Ovary (tissue), 3 donors: Measurements from ENCODE around the gene RASA4.
"Not testable (repeated sequence)": the region's sequence is repeated elsewhere in the genome, so short reads cannot be mapped to it uniquely, and the experiment has no call there.

Source experiments
- POLR2A ChIP-seq: fragments of 450-650 bp; IDR thresholded peaks from one replicate; pipeline ENCODE4 v1.6.1; 2017; ENCODE audit warnings: antibody characterized with exemption, mild to moderate bottlenecking, moderate library complexity
- TF ChIP-seq, protein P1 (sequence below), 3 donors: fragments of 450-650 bp in 2 of 3; fragments of 200-600 bp in 1 of 3; IDR thresholded peaks; one replicate each; pipeline versions ENCODE4 v1.5.1 to v1.8.0; 2016 to 2022; ENCODE audit warnings: antibody characterized with exemption in 3 of 3, mild to moderate bottlenecking in 1 of 3
- donor health status: DM: no; HTN: no; CAD: no.

DNA sequence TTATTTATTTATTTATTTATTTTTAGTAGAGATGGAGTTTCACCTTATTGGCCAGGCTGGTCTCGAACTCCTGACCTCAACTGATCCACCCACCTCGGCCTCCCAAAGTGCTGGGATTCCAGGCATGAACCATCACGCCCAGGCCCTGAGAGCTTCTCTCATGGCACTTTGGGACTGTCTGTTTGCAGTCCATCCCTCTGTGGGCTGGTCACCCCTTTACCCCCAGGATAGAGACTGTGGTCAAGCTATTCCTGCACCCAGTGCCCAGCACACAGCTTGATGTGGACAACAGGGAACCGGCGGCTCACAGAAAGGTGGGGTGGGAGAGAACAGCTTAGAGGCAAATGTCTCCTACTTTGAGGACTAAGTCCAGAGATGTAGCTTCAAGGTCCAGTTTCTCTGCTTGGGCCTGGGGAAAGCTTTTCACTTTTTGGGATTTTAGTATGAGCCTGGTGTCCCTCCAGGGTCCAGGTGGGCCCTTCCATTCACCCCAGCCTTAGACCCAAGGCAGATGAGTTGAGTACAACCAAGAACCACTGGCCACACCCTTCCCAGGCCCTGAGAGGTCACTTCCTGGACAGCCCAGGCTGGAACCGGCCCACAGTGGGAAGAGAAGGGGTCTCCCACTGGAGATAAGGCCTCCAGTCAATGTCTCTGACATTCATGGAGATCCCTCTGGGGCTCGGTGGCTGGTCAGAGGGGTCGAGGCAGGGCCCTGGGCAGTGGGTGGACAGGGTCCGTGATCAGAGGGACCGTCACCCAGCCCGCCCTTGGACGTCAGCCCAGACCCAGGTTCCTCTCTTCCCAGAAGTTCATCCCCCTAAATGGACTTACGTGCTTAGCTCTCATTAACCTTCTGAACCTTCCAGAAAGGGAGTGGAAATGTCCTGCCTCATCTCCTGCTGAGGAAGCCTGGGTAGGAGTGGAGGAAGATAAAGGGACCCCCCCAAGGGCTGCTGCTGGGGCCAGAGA, 88.4 kb downstream of the RASA4 start:
- TF ChIP-seq, protein P1, sequence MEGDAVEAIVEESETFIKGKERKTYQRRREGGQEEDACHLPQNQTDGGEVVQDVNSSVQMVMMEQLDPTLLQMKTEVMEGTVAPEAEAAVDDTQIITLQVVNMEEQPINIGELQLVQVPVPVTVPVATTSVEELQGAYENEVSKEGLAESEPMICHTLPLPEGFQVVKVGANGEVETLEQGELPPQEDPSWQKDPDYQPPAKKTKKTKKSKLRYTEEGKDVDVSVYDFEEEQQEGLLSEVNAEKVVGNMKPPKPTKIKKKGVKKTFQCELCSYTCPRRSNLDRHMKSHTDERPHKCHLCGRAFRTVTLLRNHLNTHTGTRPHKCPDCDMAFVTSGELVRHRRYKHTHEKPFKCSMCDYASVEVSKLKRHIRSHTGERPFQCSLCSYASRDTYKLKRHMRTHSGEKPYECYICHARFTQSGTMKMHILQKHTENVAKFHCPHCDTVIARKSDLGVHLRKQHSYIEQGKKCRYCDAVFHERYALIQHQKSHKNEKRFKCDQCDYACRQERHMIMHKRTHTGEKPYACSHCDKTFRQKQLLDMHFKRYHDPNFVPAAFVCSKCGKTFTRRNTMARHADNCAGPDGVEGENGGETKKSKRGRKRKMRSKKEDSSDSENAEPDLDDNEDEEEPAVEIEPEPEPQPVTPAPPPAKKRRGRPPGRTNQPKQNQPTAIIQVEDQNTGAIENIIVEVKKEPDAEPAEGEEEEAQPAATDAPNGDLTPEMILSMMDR (IDR thresholded peaks at IDR 0.05): not testable (repeated sequence)
- TF ChIP-seq POLR2A: not testable (repeated sequence)
